Thyroid gland (tissue), 4 donors: ENCODE results near the gene IGFN1.

Experiments used
- CTCF ChIP-seq, 6 experiments: fragments of 200-600 bp in 3 of 6; fragments of 450-650 bp in 3 of 6; sonication (generic) in 3 of 6; IDR thresholded peaks; one replicate each; pipeline ENCODE4 v1.5.1; 2016 to 2019; ENCODE audit warnings: antibody characterized with exemption in 6 of 6, mild to moderate bottlenecking in 2 of 6, inconsistent platforms in 1 of 6, moderate library complexity in 1 of 6
- POLR2A ChIP-seq, 2 donors: fragments of 450-650 bp; IDR thresholded peaks; one replicate each; pipeline ENCODE4 v1.6.1; 2017; ENCODE audit warnings: antibody characterized with exemption in 2 of 2, mild to moderate bottlenecking in 2 of 2, moderate library complexity in 1 of 2

GRCh38 chr1:201226178-201226514 lies 35.5 kb downstream of the IGFN1 start:
- TF ChIP-seq CTCF (IDR thresholded peaks at IDR 0.05) = no peak
- TF ChIP-seq POLR2A (IDR thresholded peaks at IDR 0.05) = no peak
